HepG2 (cell line): ENCODE data around the gene SERPINE2. TPM values are rescaled to one million over a fixed set of nuclear protein-coding genes. Genes with fewer than 3 reads are reported as not detected.
A peak's percentile ranks its signal among the peaks of the same experiment; 100 is the strongest.

ENCODE experiments used
- ATAC-seq: fragments of 200-7000 bp; cut with Tn5 transposase; 3 replicates; pipeline ENCODE4 v1.9.1; 2020; ENCODE audit warnings: mild to moderate bottlenecking, moderate library complexity
- BruUV-seq: library from RNA; stranded (reverse); fragments of 400-500 nt; replicated peaks from 2 replicates; lab custom pipeline; 2021; lab: Mats Ljungman, UMichigan
- CTCF ChIA-PET: fragments of 300-600 bp; formaldehyde crosslinking; extraction: SDS; loops from one replicate; lab custom pipeline; 2021; ENCODE audit warnings: low total read pairs, inconsistent platforms, low intra/inter-chr PET ratio; lab: Yijun Ruan, JAX
- POLR2A ChIA-PET: fragments of 350-600 bp; sonication (Branson Sonifier 250); formaldehyde crosslinking; loops from one replicate; lab custom pipeline; 2020; ENCODE audit warnings: antibody characterized with exemption, inconsistent platforms; lab: Yijun Ruan, JAX
- DNase-seq: peaks from one replicate; pipeline ENCODE4 v3.0.0-alpha.2; 2015; ENCODE audit warnings: low spot score
- FAIRE-seq: peaks from 3 replicates; lab custom pipeline; 2011; peaks lifted over from hg19 to GRCh38; lab: Jason Lieb, UNC
- H2AFZ ChIP-seq: one replicate; pipeline ENCODE4 v1.6.1; 2011; ENCODE audit warnings: low read length, inconsistent platforms
- H3K27ac ChIP-seq: fragments of 300-600 bp; 3 replicates; pipeline ENCODE4 v1.8.0; 2011; ENCODE audit warnings: mixed run types, mild to moderate bottlenecking, mixed read lengths, low read length, inconsistent platforms; ENCODE audit not compliant: insufficient read depth; ENCODE audit errors: extremely low read length
- H3K27me3 ChIP-seq, 2 experiments: fragments of 200-600 bp in 1 of 2; 2 replicates in 1 of 2; 3 replicates in 1 of 2; pipeline versions ENCODE4 v1.6.0 to v1.8.0; 2011; ENCODE audit warnings: low read length in 2 of 2, mild to moderate bottlenecking in 2 of 2, moderate library complexity in 2 of 2, inconsistent platforms in 1 of 2; ENCODE audit not compliant: insufficient read depth in 2 of 2, control insufficient read depth in 1 of 2
- H3K36me3 ChIP-seq, 2 experiments: fragments of 200-600 bp in 1 of 2; replicated peaks in 1 of 2; 2 replicates in 1 of 2; 3 replicates in 1 of 2; pipeline versions ENCODE4 v1.5.1 to v1.8.0; 2011; ENCODE audit warnings: low read length in 2 of 2, inconsistent platforms in 1 of 2; ENCODE audit not compliant: insufficient read depth in 2 of 2, control insufficient read depth in 1 of 2
- H3K4me1 ChIP-seq: 2 replicates; pipeline ENCODE4 v1.5.1; 2012; ENCODE audit warnings: low read length, inconsistent platforms; ENCODE audit not compliant: insufficient read depth
- H3K4me2 ChIP-seq: 2 replicates; pipeline ENCODE4 v1.6.0; 2011; ENCODE audit warnings: low read depth, low read length, inconsistent platforms
- H3K4me3 ChIP-seq, 3 experiments: fragments of 200-600 bp in 1 of 3; sonication (generic), shearing (Covaris generic) in 1 of 3; replicated peaks in 1 of 3; 2 replicates each; pipeline ENCODE4 v1.5.1; 2011 to 2016; ENCODE audit warnings: low read length in 3 of 3, inconsistent platforms in 2 of 3, low read depth in 2 of 3, mild to moderate bottlenecking in 2 of 3, control low read depth in 1 of 3, mixed read lengths in 1 of 3; ENCODE audit not compliant: insufficient read depth in 1 of 3
- H3K79me2 ChIP-seq: one replicate; pipeline ENCODE4 v1.6.1; 2011; ENCODE audit warnings: low read length, inconsistent platforms; ENCODE audit not compliant: insufficient read depth
- H3K9ac ChIP-seq: 2 replicates; pipeline ENCODE4 v1.6.0; 2011; ENCODE audit warnings: mild to moderate bottlenecking, low read depth, low read length, inconsistent platforms; ENCODE audit not compliant: insufficient read depth
- H3K9me3 ChIP-seq: 2 replicates; pipeline ENCODE4 v1.5.1; 2012; ENCODE audit warnings: mild to moderate bottlenecking, low read length
- H4K20me1 ChIP-seq: 2 replicates; pipeline ENCODE4 v1.6.0; 2011; ENCODE audit warnings: inconsistent platforms, mild to moderate bottlenecking, low read length, moderate library complexity; ENCODE audit not compliant: insufficient read depth
- CC2D1A ChIP-seq: sonication (generic); formaldehyde crosslinking; IDR thresholded peaks from 2 replicates; pipeline ENCODE4 v1.8.1; 2023; ENCODE audit warnings: mild to moderate bottlenecking, missing genetic modification reagents
- KDM1A ChIP-seq: IDR thresholded peaks from 2 replicates; pipeline ENCODE4 v1.6.1; 2016; ENCODE audit warnings: missing compliant biosample characterization
- KLF11 ChIP-seq: IDR thresholded peaks from 2 replicates; pipeline ENCODE4 v1.6.1; 2016; ENCODE audit warnings: missing compliant biosample characterization
- LCORL ChIP-seq, 2 experiments: fragments of 450-650 bp in 1 of 2; sonication (generic) in 1 of 2; formaldehyde crosslinking in 1 of 2; IDR thresholded peaks; 2 replicates each; pipeline versions ENCODE4 v1.5.0 to v1.6.1; 2017 to 2020; ENCODE audit warnings: antibody characterized with exemption in 1 of 2, missing genetic modification reagents in 1 of 2
- NFYC ChIP-seq: IDR thresholded peaks from 2 replicates; pipeline ENCODE4 v1.6.1; 2016; ENCODE audit warnings: missing genetic modification reagents, missing compliant biosample characterization
- ZNF230 ChIP-seq: sonication (generic); formaldehyde crosslinking; IDR thresholded peaks from 2 replicates; pipeline ENCODE4 v1.4.0; 2020; ENCODE audit warnings: mild to moderate bottlenecking, missing genetic modification reagents
- ZNF792 ChIP-seq: IDR thresholded peaks from 2 replicates; pipeline ENCODE4 v1.6.1; 2016
- WGBS: methylation state at CpG from one replicate; pipeline ENCODE4 v1.1.6; 2017; ENCODE audit warnings: low lambda C conversion rate; 5-methylcytosine and 5-hydroxymethylcytosine counted together
- in situ Hi-C: cut with HindIII; loops from 2 replicates; pipeline ENCODE4 v1.10.0; 2017; ENCODE audit warnings: low pct_unique_long_range_greater_than_20kb; ENCODE audit not compliant: extremely low pct_ligation_motif_present
- intact Hi-C: fragments of 100-400 bp; cut with micrococcal nuclease; formaldehyde crosslinking; loops from one replicate; pipeline ENCODE4 v1.10.0; 2022; ENCODE audit not compliant: unreplicated experiment
- polyA plus RNA-seq, 8 experiments: library from polyadenylated mRNA; depleted of rRNA in 3 of 8; stranded (reverse) in 7 of 8; unstranded in 1 of 8; fragments of >200 nt; fragmentation: Illumina TruSeq in 4 of 8; extraction: Trizol in 4 of 8; gene quantifications; 2 replicates each; pipeline versions ENCODE4 v1.2.1 to v1.2.3, GENCODE V29; 2011 to 2016; ENCODE audit warnings: low read depth in 4 of 8, missing spikeins in 1 of 8, mixed read lengths in 1 of 8; ENCODE audit not compliant: insufficient read depth in 1 of 8
- total RNA-seq, 5 experiments: library from RNA; depleted of rRNA; stranded (reverse); fragments of >200 nt; fragmentation: Illumina TruSeq; extraction: Trizol; gene quantifications; 2 replicates each; pipeline ENCODE4 v1.2.3, GENCODE V29; 2016; ENCODE audit warnings: low read depth in 1 of 5
- TF ChIP-seq, protein P1 (sequence below): sonication (generic); formaldehyde crosslinking; IDR thresholded peaks from 2 replicates; pipeline ENCODE4 v1.4.0; 2020; ENCODE audit warnings: mild to moderate bottlenecking, missing genetic modification reagents

SERPINE2 gene
- total and polyA plus RNA-seq, 2 of the 13 experiments (the other 11 are each of a cell fraction or from before 2014, with no cell fraction given) = 7.9 to 18.1 TPM

- Histone ChIP-seq H2AFZ (no peak overlapping the region), H3K4me3 (no peak overlapping the region), H3K27ac (no peak overlapping the region), H3K4me2 (no peak overlapping the region), H3K27me3 (peaks cover 0 to 12% of the 10 kb centered on the region in 2 experiments; a peak in 1 of 5 replicates), H4K20me1 (no peaks in the 10 kb centered on the region), H3K4me1 (peaks cover 9% of the 10 kb centered on the region; the same call in 1 of the 2 replicates), H3K79me2 (no peaks in the 10 kb centered on the region), H3K9me3 (no peaks in the 10 kb centered on the region), H3K9ac (no peak overlapping the region), H3K36me3 (no peaks in the 10 kb centered on the region)
- ATAC-seq = no peak
- ChIA-PET CTCF (no interaction called here), POLR2A (no interaction called here)
- in situ Hi-C loops = no loop called here
- intact Hi-C loops = no loop called here
- DNase-seq = no peak
- FAIRE-seq = no peak
- WGBS = 61% methylated on average over 3 of the region's 3 CpGs
- TF ChIP-seq KDM1A (CRISPR knock-in tag) (no peak), NFYC (CRISPR knock-in tag) (0 out of 2 replicates have a peak, but pooled peaks have one; percentile 23)
- TF ChIP-seq, all 625 proteins: peak for 1
- no TSS peak for BruUV-seq
Measured at GRCh38 chr2:224084266-224084892, 45.3 kb upstream of the SERPINE2 start.

DNA sequence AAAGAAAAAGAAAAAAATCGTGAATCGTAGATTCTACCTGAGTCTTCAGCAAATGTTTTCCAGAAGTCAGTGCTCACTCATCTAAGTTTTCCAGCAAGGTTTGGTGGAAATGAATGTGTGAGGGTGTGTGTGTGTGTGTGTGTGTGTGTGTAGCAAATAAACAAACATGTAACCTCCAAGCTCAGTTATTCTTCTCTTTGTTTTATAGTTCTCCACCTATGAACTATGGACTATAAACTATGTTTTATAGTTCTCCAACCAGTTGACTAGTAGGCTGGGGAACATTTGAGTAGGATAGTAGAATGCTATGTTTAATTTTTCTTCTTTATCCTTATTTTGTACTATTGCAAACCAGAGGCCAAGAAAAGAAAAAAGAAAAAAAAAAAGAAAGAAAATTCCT lies 44.6 kb upstream of the SERPINE2 start:
- Histone ChIP-seq H3K27me3 (peaks cover 0 to 10% of the 10 kb centered on the region in 2 experiments; a peak in 1 of 5 replicates), H3K27ac (no peak overlapping the region), H3K4me3 (no peak overlapping the region), H3K79me2 (no peaks in the 10 kb centered on the region), H4K20me1 (no peaks in the 10 kb centered on the region), H3K9ac (no peak overlapping the region), H3K9me3 (no peaks in the 10 kb centered on the region), H2AFZ (no peak overlapping the region), H3K36me3 (no peaks in the 10 kb centered on the region), H3K4me1 (peaks cover 9% of the 10 kb centered on the region; the same call in 1 of the 2 replicates), H3K4me2 (no peak overlapping the region)
- no peak for DNase-seq
- TF ChIP-seq ZNF792 (CRISPR knock-in tag) (no peak), ZNF230 (CRISPR knock-in tag) (no peak), CC2D1A (no peak), LCORL (IDR thresholded peaks at IDR 0.05) (no peak), LCORL (CRISPR knock-in tag; IDR thresholded peaks at IDR 0.05) (no peak), KLF11 (CRISPR knock-in tag) (no peak)
- TF ChIP-seq, protein P1, sequence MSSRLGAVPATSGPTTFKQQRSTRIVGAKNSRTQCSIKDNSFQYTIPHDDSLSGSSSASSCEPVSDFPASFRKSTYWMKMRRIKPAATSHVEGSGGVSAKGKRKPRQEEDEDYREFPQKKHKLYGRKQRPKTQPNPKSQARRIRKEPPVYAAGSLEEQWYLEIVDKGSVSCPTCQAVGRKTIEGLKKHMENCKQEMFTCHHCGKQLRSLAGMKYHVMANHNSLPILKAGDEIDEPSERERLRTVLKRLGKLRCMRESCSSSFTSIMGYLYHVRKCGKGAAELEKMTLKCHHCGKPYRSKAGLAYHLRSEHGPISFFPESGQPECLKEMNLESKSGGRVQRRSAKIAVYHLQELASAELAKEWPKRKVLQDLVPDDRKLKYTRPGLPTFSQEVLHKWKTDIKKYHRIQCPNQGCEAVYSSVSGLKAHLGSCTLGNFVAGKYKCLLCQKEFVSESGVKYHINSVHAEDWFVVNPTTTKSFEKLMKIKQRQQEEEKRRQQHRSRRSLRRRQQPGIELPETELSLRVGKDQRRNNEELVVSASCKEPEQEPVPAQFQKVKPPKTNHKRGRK (CRISPR knock-in tag) = no peak
- ChIA-PET POLR2A (no interaction called here), CTCF (no interaction called here)
- no TSS peak for BruUV-seq
- in situ Hi-C loops = no loop called here
- WGBS = 38% methylated on average over 2 of the region's 2 CpGs
- no peak for FAIRE-seq
- intact Hi-C loops = no loop called here
- ATAC-seq = no peak
